AG20443 (cell line): ENCODE results near the gene SNAI1.

Experiments
- DNase-seq: peaks from one replicate; pipeline ENCODE4 v3.0.0; 2012; ENCODE audit warnings: low spot score, mixed read lengths

The SNAI1 gene

DNA sequence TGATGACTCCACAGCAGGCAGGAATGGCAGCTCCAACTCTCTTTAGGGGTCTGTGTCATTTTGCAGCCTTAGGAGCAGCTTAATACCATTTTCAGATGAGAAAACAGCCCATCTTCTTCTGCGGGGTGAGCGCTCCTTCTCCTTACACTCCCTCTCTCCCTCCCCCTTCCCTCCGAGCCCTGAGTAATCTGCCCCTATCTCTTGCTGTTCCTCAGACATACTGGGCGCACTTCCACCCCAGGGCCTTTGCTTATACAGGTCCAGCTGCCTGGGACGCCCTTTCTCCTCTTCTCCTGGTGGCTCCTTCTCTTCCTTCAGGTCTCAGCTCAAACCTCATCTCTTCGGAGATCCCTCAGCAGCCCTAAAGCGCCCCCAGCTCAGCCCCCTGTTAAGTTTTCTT is 54.8 kb downstream of the SNAI1 start:
- no peak for DNase-seq

DNA sequence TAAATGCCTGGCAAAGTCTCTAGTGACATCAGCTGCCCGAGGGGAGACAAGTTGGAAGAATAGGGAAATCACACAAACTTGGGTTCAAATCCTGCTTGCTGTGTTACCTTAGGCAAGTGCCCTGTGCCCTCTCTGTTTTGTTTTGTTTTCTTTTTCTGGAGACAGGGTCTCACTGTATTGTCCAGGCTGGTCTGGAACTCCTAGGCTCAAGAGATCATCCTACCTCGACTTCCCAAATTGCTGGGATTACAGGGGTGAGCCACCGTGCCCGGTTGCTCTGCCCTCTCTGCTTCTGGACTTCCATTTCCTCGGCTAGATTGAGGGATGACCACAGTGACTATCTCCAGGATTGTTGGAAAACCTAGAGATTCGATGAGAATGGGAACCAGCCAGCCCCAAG is 55.4 kb downstream of the SNAI1 start:
- no peak for DNase-seq
